Stomach (tissue), 4 donors: ENCODE measurements around the gene ZNF775.

Experiments used
- EP300 ChIP-seq: sonication (generic); formaldehyde crosslinking; IDR thresholded peaks from one replicate; pipeline ENCODE4 v1.6.1; 2017; ENCODE audit warnings: antibody characterized with exemption
- POLR2A ChIP-seq, 4 donors: fragments of 450-650 bp; IDR thresholded peaks; one replicate each; pipeline ENCODE4 v1.6.1; 2016; ENCODE audit warnings: antibody characterized with exemption in 4 of 4, control low read depth in 2 of 4, mild to moderate bottlenecking in 1 of 4, moderate library complexity in 1 of 4
- POLR2AphosphoS5 ChIP-seq, 3 donors: sonication (generic); formaldehyde crosslinking; IDR thresholded peaks; one replicate each; pipeline ENCODE4 v1.6.1; 2016; ENCODE audit warnings: antibody characterized with exemption in 3 of 3
- TF ChIP-seq, protein P1 (sequence below), 7 experiments: fragments of 450-650 bp in 4 of 7; fragments of 200-600 bp in 3 of 7; sonication (generic) in 3 of 7; IDR thresholded peaks; one replicate each; pipeline ENCODE4 v1.5.1; 2016 to 2019; ENCODE audit warnings: antibody characterized with exemption in 7 of 7, control low read depth in 2 of 7, mild to moderate bottlenecking in 1 of 7

GRCh38 chr7:150339409-150339809 is 39.7 kb upstream of the ZNF775 start:
- TF ChIP-seq POLR2A (IDR thresholded peaks at IDR 0.05) (no peak), EP300 (no peak), POLR2AphosphoS5 (IDR thresholded peaks at IDR 0.05) (no peak)
- TF ChIP-seq, protein P1, sequence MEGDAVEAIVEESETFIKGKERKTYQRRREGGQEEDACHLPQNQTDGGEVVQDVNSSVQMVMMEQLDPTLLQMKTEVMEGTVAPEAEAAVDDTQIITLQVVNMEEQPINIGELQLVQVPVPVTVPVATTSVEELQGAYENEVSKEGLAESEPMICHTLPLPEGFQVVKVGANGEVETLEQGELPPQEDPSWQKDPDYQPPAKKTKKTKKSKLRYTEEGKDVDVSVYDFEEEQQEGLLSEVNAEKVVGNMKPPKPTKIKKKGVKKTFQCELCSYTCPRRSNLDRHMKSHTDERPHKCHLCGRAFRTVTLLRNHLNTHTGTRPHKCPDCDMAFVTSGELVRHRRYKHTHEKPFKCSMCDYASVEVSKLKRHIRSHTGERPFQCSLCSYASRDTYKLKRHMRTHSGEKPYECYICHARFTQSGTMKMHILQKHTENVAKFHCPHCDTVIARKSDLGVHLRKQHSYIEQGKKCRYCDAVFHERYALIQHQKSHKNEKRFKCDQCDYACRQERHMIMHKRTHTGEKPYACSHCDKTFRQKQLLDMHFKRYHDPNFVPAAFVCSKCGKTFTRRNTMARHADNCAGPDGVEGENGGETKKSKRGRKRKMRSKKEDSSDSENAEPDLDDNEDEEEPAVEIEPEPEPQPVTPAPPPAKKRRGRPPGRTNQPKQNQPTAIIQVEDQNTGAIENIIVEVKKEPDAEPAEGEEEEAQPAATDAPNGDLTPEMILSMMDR (IDR thresholded peaks at IDR 0.05): no peak
